ENCODE results near the gene SBF2. TPM values are rescaled to one million over a fixed set of nuclear protein-coding genes. Genes with fewer than 3 reads are reported as not detected.
"Not testable (repeated sequence)": the region's sequence is repeated elsewhere in the genome, so short reads cannot be mapped to it uniquely, and the experiment has no call there.

The SBF2 gene
- total RNA-seq, 4 donors from 2014 or later = 20.6 to 48.6 (median 26.0) TPM

- no peak for TF ChIP-seq POLR2A (IDR thresholded peaks at IDR 0.05)
- no peak for TF ChIP-seq CTCF (IDR thresholded peaks at IDR 0.05)
- WGBS, 2 donors = 57 to 72% methylated on average over 3 of the region's 3 CpGs
- Histone ChIP-seq H3K4me1 (peaks cover 0 to 12% (median 0%) of the 10 kb centered on the region in 3 donors), H3K27me3 (no peaks in the 10 kb centered on the region), H3K36me3 (no peaks in the 10 kb centered on the region), H3K9me3 (no peaks in the 10 kb centered on the region), H3K27ac (no peak overlapping the region), H3K4me3 (no peak overlapping the region)
- no peak for DNase-seq
- intact Hi-C loops (cut with DNase I) = no loop called here
These were observed 38.5 kb downstream of the SBF2 start for GRCh38 chr11:10255388-10256125.

GRCh38 chr11:10249448-10250131, 44.4 kb downstream of the SBF2 start:
- H3K27me3 ChIP-seq; H3K9me3 ChIP-seq; DNase-seq; H3K27ac ChIP-seq; H3K4me3 ChIP-seq; H3K4me1 ChIP-seq; H3K36me3 ChIP-seq; intact Hi-C loops (cut with DNase I): not testable (repeated sequence)
- 91 to 95% methylated on average over 2 of the region's 2 CpGs for WGBS, 2 donors

- Histone ChIP-seq H3K4me1 (peaks cover 0 to 8% (median 0%) of the 10 kb centered on the region in 3 donors), H3K27ac (no peak overlapping the region), H3K9me3 (no peaks in the 10 kb centered on the region), H3K4me3 (no peak overlapping the region), H3K36me3 (no peaks in the 10 kb centered on the region), H3K27me3 (no peaks in the 10 kb centered on the region)
- intact Hi-C loops (cut with DNase I) = no loop called here
- no peak for DNase-seq
- TF ChIP-seq POLR2A (IDR thresholded peaks at IDR 0.05) (no peak), CTCF (IDR thresholded peaks at IDR 0.05) (no peak)
- 45 to 79% methylated on average over 2 of the region's 2 CpGs for WGBS, 2 donors
These were observed 47.0 kb downstream of the SBF2 start for GRCh38 chr11:10247011-10247410.

GRCh38 chr11:10243896-10244575, 50.0 kb downstream of the SBF2 start:
- Histone ChIP-seq H3K36me3 (no peaks in the 10 kb centered on the region), H3K9me3 (no peaks in the 10 kb centered on the region), H3K27me3 (no peaks in the 10 kb centered on the region), H3K4me1 (peaks cover 0 to 8% (median 0%) of the 10 kb centered on the region in 3 donors), H3K4me3 (no peak overlapping the region), H3K27ac (no peak overlapping the region)
- intact Hi-C loops (cut with DNase I) = no loop called here
- TF ChIP-seq POLR2A (IDR thresholded peaks at IDR 0.05) (no peak), CTCF (IDR thresholded peaks at IDR 0.05) (no peak)
- 82 to 94% methylated on average over 2 of the region's 2 CpGs for WGBS, 2 donors
- DNase-seq = no peak

GRCh38 chr11:10236840-10237239, 57.2 kb downstream of the SBF2 start:
- TF ChIP-seq POLR2A (IDR thresholded peaks at IDR 0.05) (no peak), CTCF (IDR thresholded peaks at IDR 0.05) (no peak)
- 88 to 89% methylated on average over 1 of the region's 1 CpG for WGBS, 2 donors
- Histone ChIP-seq H3K4me3 (no peak overlapping the region), H3K27me3 (no peaks in the 10 kb centered on the region), H3K9me3 (no peaks in the 10 kb centered on the region), H3K4me1 (peaks cover 0 to 5% (median 0%) of the 10 kb centered on the region in 3 donors), H3K27ac (no peak overlapping the region), H3K36me3 (peaks cover 0 to 6% (median 0%) of the 10 kb centered on the region in 3 donors)
- intact Hi-C loops (cut with DNase I) = no loop called here
- DNase-seq = no peak

All from esophagus squamous epithelium (tissue), 5 donors.